Esophagus muscularis mucosa (tissue), 4 donors: ENCODE data around the gene TRAPPC5. TPM values are rescaled to one million over a fixed set of nuclear protein-coding genes. Genes with fewer than 3 reads are reported as not detected.

Source experiments
- DNase-seq: peaks from one replicate; pipeline ENCODE4 v3.0.0-alpha.2; 2017; ENCODE audit errors: extremely low spot score
- H3K27ac ChIP-seq, 4 donors: fragments of 200-600 bp; sonication (generic); replicated peaks in 1 of 4; 1 replicate in 3 of 4; 2 replicates in 1 of 4; pipeline ENCODE4 v1.5.1; 2016 to 2019; ENCODE audit warnings: mild to moderate bottlenecking in 1 of 4
- H3K27me3 ChIP-seq, 4 donors: fragments of 200-600 bp; sonication (generic); one replicate each; pipeline versions ENCODE4 v1.5.1 to v1.6.0; 2016 to 2019
- H3K36me3 ChIP-seq, 4 donors: fragments of 200-600 bp; sonication (generic); one replicate each; pipeline ENCODE4 v1.5.1; 2016 to 2019
- H3K4me1 ChIP-seq, 4 donors: fragments of 200-600 bp; sonication (generic); one replicate each; pipeline ENCODE4 v1.5.1; 2016 to 2019
- H3K4me3 ChIP-seq, 4 donors: fragments of 200-600 bp; sonication (generic); 1 replicate in 2 of 4; 2 replicates in 2 of 4; pipeline ENCODE4 v1.5.1; 2016 to 2019; ENCODE audit warnings: mild to moderate bottlenecking in 4 of 4, moderate library complexity in 1 of 4
- H3K9me3 ChIP-seq, 4 donors: fragments of 200-600 bp; sonication (generic); 1 replicate in 3 of 4; 2 replicates in 1 of 4; pipeline ENCODE4 v1.5.1; 2016 to 2019
- EP300 ChIP-seq: sonication (generic); formaldehyde crosslinking; IDR thresholded peaks from one replicate; pipeline ENCODE4 v1.6.1; 2017; ENCODE audit warnings: antibody characterized with exemption
- POLR2A ChIP-seq: fragments of 450-650 bp; IDR thresholded peaks from one replicate; pipeline ENCODE4 v1.6.1; 2017; ENCODE audit warnings: antibody characterized with exemption, moderate library complexity, mild to moderate bottlenecking, low read depth
- POLR2AphosphoS5 ChIP-seq, 2 donors: sonication (generic); formaldehyde crosslinking; IDR thresholded peaks; one replicate each; pipeline ENCODE4 v1.6.1; 2017; ENCODE audit warnings: antibody characterized with exemption in 2 of 2
- WGBS: methylation state at CpG from one replicate; pipeline ENCODE4 v1.1.5; 2018; 5-methylcytosine and 5-hydroxymethylcytosine counted together
- intact Hi-C: fragments of 100-400 bp; cut with DNase I; formaldehyde crosslinking; loops from one replicate; pipeline ENCODE4 v1.15.1; 2023
- total RNA-seq, 4 donors: library from RNA; depleted of rRNA; stranded (reverse); fragments of >200 nt; gene quantifications; one replicate each; pipeline versions ENCODE4 v1.1.0 to v1.2.1, GENCODE V29; 2016
- TF ChIP-seq, protein P1 (sequence below), 3 experiments: fragments of 200-600 bp in 2 of 3; fragments of 450-650 bp in 1 of 3; sonication (generic) in 2 of 3; IDR thresholded peaks; one replicate each; pipeline ENCODE4 v1.5.1; 2017 to 2019; ENCODE audit warnings: antibody characterized with exemption in 3 of 3, mild to moderate bottlenecking in 2 of 3, moderate library complexity in 1 of 3

Gene TRAPPC5
- total RNA-seq, 4 donors from 2014 or later = 12.5 to 84.7 (median 64.8) TPM

GRCh38 chr19:7698583-7698982, 17.9 kb downstream of the TRAPPC5 start:
- intact Hi-C loops = no loop called here
- no peak for TF ChIP-seq EP300
- TF ChIP-seq, protein P1, sequence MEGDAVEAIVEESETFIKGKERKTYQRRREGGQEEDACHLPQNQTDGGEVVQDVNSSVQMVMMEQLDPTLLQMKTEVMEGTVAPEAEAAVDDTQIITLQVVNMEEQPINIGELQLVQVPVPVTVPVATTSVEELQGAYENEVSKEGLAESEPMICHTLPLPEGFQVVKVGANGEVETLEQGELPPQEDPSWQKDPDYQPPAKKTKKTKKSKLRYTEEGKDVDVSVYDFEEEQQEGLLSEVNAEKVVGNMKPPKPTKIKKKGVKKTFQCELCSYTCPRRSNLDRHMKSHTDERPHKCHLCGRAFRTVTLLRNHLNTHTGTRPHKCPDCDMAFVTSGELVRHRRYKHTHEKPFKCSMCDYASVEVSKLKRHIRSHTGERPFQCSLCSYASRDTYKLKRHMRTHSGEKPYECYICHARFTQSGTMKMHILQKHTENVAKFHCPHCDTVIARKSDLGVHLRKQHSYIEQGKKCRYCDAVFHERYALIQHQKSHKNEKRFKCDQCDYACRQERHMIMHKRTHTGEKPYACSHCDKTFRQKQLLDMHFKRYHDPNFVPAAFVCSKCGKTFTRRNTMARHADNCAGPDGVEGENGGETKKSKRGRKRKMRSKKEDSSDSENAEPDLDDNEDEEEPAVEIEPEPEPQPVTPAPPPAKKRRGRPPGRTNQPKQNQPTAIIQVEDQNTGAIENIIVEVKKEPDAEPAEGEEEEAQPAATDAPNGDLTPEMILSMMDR (IDR thresholded peaks at IDR 0.05) = no peak
- TF ChIP-seq POLR2AphosphoS5 (IDR thresholded peaks at IDR 0.05) = no peak
- no peak for TF ChIP-seq POLR2A
- 25% methylated on average over 11 of the region's 11 CpGs for WGBS
- Histone ChIP-seq H3K36me3 (no peaks in the 10 kb centered on the region), H3K27me3 (peaks cover 0 to 85% (median 12%) of the 10 kb centered on the region in 4 donors), H3K27ac (no peak overlapping the region), H3K4me3 (no peak overlapping the region), H3K4me1 (no peaks in the 10 kb centered on the region), H3K9me3 (no peaks in the 10 kb centered on the region)
- DNase-seq = no peak

- no peak for DNase-seq
Observed at GRCh38 chr19:7699003-7699402, 18.4 kb downstream of the TRAPPC5 start.

GRCh38 chr19:7699417-7700401, 19.1 kb downstream of the TRAPPC5 start:
- intact Hi-C loops = no loop called here
- H3K27me3 ChIP-seq = peaks cover 0 to 90% (median 12%) of the 10 kb centered on the region in 4 donors

More at GRCh38 chr19:7699003-7699402, 18.4 kb downstream of the TRAPPC5 start:
- intact Hi-C loops = no loop called here
- no peaks in the 10 kb centered on the region for H3K9me3 ChIP-seq
- H3K27me3 ChIP-seq = peaks cover 0 to 89% (median 12%) of the 10 kb centered on the region in 4 donors
- H3K27ac ChIP-seq = no peak overlapping the region
- no peaks in the 10 kb centered on the region for H3K36me3 ChIP-seq
- WGBS = 39% methylated on average over 2 of the region's 2 CpGs
- no peaks in the 10 kb centered on the region for H3K4me1 ChIP-seq
- no peak overlapping the region for H3K4me3 ChIP-seq
- TF ChIP-seq POLR2A = no peak
- TF ChIP-seq, protein P1 (IDR thresholded peaks at IDR 0.05) = no peak
- TF ChIP-seq EP300 = no peak
- TF ChIP-seq POLR2AphosphoS5 (IDR thresholded peaks at IDR 0.05) = no peak

DNA sequence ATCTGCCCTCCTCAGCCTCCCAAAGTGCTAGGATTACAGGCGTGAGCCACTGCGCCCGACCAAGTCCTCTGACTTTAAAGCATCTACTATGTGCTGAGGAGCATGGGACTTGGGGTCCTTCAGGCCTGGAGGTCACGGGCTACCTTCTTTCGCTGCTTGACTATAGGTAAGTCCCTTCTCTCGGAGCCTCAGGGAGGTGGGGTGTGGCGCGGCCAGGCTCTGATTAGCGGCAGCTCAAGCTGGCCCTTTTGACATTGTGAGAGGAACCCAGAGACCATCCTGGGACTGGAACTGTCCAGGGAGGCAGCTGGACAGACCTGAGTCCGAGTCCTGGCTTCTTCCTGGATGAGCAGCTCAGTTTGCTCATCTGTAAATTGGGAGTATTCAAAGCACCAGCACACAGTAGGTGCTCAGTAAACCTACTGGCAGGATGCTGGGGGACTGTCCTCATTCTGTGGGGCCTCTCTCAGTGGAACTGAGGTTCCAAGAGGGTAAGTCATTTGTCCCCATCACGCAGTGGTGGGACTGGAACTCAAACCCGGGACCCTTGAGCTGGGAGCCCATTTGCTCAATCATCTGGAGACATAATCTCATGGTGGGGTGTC, 20.5 kb downstream of the TRAPPC5 start:
- 90% methylated on average over 11 of the region's 12 CpGs for WGBS
- DNase-seq = no peak
- Histone ChIP-seq H3K4me1 (no peaks in the 10 kb centered on the region), H3K36me3 (no peaks in the 10 kb centered on the region), H3K9me3 (no peaks in the 10 kb centered on the region), H3K27ac (no peak overlapping the region), H3K4me3 (no peak overlapping the region), H3K27me3 (peaks cover 0 to 88% (median 12%) of the 10 kb centered on the region in 4 donors)
- intact Hi-C loops = no loop called here
- TF ChIP-seq EP300 (no peak), POLR2AphosphoS5 (IDR thresholded peaks at IDR 0.05) (no peak)

More at GRCh38 chr19:7699417-7700401, 19.1 kb downstream of the TRAPPC5 start:
- WGBS = 60% methylated on average over 15 of the region's 15 CpGs
- Histone ChIP-seq H3K9me3 (no peaks in the 10 kb centered on the region), H3K36me3 (no peaks in the 10 kb centered on the region), H3K27ac (no peak overlapping the region), H3K4me1 (no peaks in the 10 kb centered on the region), H3K4me3 (no peak overlapping the region)
- DNase-seq = no peak
- no peak for TF ChIP-seq EP300
- TF ChIP-seq POLR2A = no peak
- TF ChIP-seq POLR2AphosphoS5 (IDR thresholded peaks at IDR 0.05) = no peak
- TF ChIP-seq, protein P1 (IDR thresholded peaks at IDR 0.05) = no peak
